Stimulated activated CD8-positive, alpha-beta memory T cell treated with anti-CD3 and anti-CD28 coated beads, Interleukin-2, amount 100 ng/mL, for 1 hour (primary cell): ENCODE data around the gene KDM5B.
"Not testable (repeated sequence)": the region's sequence is repeated elsewhere in the genome, so short reads cannot be mapped to it uniquely, and the experiment has no call there.

Experiments used
- DNase-seq, 2 donors: peaks; one replicate each; pipeline ENCODE4 v3.0.0-alpha.2; 2020; ENCODE audit warnings: low read depth in 2 of 2

KDM5B gene

GRCh38 chr1:202791077-202791747, 17.0 kb downstream of the KDM5B start:
- no peak for DNase-seq

DNA sequence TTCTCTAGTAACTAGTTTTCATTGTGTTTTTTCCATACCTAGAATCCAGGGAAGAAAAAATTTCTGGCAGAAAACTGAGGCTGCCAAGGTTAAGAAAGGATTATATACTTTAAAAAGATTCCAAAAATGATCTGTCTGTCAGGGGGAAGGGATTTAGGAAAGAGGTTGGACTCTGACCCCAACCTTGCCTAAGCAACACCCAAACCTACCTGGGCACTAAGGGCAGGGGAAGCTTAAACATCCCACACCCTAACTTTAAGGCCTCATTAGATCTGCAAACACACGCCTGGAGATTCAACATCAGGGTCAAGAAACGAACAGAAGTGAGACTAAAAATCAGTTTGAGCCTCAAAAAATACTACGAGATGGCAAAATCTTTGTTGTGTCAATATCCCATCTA, 19.4 kb downstream of the KDM5B start:
- DNase-seq, result no peak

DNA sequence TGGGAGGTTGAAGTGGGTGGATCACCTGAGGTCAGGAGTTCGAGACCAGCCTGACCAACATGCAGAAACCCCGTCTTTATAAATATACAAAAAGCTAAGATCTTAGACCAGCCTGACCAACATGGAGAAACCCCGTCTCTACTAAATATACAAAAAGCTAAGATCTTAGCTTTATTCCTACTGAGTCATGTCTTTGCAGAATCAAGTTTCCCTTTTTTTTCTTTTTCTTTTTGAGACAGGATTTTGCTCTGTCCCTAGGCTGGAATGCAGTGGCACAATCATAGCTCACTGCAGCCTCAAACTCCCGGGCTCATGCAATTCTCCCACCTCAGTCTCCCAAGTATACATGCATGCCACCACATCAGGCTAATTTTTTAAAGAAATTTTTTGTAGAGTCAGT, 21.4 kb downstream of the KDM5B start:
- no peak for DNase-seq

GRCh38 chr1:202781180-202781579, 27.0 kb downstream of the KDM5B start:
- DNase-seq, result no peak

DNA sequence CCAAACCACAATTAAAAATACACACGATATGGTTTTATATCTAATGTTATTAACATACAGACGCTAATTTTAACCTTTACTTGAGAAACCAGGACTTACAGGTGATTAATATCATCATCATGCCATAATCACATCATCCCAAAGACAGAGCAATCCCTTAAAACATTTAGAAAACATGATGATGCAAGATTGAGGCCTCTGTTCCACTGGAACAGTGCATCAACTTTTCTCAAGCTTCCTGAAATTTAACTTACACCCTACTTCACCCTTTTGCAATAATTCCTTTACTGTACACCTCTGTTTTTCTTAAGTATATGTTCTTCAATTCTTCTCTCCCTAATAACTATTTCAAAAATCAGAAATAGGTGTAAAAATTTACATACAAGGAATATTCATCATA, 38.1 kb downstream of the KDM5B start:
- no peak for DNase-seq

DNA sequence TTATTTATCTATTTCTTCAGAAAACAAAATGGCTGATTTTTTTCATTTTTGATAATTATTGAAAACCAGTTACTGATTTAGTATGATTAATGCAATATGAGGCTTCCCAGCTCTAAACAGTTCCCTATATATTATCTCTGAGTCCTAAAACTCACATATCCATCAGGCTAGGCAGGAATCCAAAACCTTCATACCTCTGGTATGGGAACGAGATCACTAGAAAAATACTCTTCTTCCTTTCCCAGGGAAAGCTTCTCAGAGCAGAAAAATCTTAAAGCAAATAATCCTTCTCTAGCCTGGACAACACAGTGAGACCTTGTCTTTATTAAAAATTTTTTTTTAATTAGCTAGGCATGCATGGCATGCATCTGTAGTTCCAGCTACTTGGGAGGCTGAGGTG, 42.5 kb downstream of the KDM5B start:
- DNase-seq, result no peak

GRCh38 chr1:202762019-202762418, 46.2 kb downstream of the KDM5B start:
- DNase-seq, result no peak

DNA sequence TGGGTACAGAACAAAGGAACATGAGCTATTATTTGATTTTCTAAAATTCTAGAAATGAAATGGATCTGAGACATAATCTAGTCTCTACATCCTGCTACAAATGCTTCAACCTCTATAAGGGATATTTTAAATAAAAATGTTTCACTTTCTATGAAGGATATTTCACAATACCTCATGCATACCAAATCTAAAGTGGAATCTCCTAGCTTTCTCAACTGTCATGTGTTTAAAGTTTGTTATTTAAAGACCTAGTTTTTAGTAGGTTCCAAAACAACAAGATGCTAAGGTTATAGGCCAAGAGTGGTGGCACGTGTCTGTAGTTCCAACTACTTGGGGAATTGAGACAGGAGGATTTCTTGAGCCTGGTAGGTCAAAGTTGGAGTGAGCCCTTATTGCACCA, 47.6 kb downstream of the KDM5B start:
- no peak for DNase-seq

DNA sequence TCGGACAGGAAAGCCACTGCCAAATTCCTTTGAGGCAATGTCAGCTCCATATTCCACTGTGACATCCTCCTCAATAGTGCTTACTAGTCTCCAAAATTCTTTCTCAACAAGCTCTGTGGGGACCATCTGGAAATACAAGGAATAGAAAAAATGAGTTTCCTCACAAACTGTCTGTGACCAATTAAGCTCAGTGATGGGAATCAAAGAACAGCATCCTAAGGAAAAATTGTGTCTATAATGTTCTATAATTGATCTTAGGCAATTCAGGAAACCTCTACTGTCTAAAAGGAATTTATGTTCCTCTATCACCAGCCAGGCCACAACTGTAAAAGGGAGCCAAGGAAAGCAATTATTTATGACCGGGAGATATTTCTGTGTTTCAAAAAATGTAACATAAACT, 51.8 kb downstream of the KDM5B start:
- no peak for DNase-seq

DNA sequence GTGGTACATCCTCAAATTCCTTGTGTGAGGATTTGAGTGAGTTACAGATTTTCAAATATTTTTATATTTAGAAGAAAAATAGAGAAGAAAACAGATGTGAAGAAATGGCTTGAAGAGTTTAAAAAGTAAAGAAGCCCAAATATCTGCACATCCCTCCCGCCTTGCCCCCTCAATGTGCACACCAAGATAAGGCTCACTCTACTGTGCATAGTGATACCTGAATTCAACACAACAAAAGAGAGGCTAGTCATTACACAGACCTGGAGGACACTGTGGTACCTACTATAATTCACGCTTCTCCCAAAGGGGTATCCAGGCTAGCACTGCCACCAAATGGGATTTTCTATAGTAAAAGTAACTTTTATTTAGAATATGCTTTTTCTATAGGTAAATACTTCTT, 53.9 kb downstream of the KDM5B start:
- DNase-seq, result no peak

DNA sequence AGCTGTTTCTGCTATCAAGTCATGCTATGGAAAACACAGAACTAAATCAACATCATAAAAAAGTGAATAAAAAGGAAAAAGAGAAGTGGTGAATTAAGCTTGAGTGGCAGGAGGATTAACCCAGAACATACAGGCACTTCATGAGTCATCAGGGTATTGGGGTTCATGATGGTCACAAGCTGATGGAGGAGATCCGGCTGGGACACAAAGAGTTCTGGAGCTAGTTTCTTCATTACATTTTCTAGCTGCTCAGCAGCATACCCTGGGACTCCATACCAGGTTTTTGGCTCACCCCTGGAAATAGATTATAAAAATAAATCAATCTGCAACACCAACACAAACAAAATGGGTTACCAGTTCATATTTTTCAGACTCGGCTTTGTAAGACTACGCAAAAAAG, 55.4 kb downstream of the KDM5B start:
- no peak for DNase-seq

DNA sequence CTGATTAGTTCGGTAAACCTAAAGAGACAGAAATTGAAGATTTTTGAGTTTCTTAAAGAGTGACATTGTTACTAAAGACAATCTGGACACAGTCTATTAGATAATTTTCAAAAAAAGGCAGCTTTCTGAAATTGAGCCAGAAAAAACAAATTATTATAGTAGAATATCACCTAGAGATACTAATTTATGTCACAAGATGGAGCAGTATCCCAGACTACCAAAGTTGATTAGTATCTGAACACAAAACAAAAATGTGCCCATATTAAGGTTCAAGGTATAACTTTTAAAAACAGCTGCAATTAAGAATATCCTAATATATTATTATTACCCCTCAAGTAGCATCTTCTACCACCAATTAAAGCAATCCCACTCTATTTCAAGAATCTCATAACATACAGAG, 57.5 kb downstream of the KDM5B start:
- DNase-seq, result no peak

- DNase-seq, result no peak
Measured at GRCh38 chr1:202750024-202750423, 58.2 kb downstream of the KDM5B start.

DNA sequence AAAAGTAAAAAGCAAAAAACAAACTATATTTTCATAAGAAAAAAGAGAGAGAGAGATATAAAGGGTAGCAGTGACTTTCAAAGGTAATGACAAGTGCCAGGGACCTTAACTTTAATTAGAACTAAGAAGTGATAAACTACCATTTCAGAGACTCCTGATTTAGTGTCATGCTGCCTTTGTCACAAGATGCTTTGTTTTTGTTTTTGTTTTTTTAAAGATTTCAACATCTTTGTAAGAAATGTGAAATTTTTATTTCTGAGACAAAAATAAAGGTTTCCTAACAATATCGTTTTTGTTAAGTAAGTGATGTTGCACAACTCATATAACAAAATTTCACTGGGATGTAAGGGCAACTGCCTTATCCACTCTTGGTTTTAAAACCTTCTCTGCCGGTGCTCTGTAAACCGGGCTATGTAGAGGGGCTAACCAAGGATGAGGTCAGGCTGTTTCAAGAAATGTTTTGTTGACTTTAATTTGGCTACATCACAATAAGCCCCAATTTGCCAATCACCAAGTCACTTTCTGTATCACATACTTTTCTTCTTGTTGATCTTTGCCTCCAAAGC, 62.8 kb downstream of the KDM5B start:
- DNase-seq, result no peak

DNA sequence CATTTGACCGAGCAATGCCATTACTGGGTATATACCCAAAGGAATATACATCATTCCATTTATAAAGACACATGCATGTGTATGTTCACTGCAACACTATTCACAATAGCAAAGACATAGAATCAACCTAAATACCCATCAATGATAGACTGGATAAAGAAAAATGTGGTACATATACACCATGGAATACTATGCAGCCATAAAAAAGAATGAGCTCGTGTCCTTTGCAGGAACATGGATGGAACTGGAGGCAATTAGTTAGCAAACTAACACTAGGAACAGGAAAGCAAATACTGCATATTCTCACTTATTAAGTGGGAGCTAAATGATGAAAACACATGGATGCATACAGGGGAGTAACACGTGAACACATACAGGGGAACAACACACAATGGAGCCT, 63.5 kb downstream of the KDM5B start:
- not testable (repeated sequence) for DNase-seq

GRCh38 chr1:202742496-202742895, 65.7 kb downstream of the KDM5B start:
- DNase-seq, result no peak

- DNase-seq, result no peak
Measured at GRCh38 chr1:202733251-202733650, 75.0 kb downstream of the KDM5B start.

- DNase-seq, result no peak
Measured at GRCh38 chr1:202728951-202729350, 79.3 kb downstream of the KDM5B start.

GRCh38 chr1:202725526-202725925, 82.7 kb downstream of the KDM5B start:
- DNase-seq, result no peak

- no peak for DNase-seq
Measured at GRCh38 chr1:202723708-202724107, 84.5 kb downstream of the KDM5B start.

GRCh38 chr1:202723046-202723445, 85.2 kb downstream of the KDM5B start:
- not testable (repeated sequence) for DNase-seq

GRCh38 chr1:202716654-202717053, 91.6 kb downstream of the KDM5B start:
- no peak for DNase-seq

DNA sequence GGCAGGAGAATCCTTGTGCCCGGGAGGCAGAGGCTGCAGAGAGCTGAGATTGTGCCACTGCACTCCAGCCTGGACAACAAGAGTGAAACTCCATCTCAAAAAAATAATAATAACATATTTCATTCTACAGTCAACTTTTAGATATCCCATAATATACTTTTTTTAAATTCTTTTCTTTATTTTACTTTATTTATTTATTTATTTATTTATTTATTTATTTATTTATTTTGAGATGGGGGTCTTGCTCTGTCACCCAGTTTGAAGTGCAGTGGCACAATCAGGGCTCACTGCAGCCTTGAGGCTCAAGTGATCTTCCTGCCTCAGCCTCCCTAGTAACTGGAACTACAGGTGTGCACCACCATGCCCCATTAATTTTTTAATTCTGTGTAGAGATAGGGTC, 94.0 kb downstream of the KDM5B start:
- not testable (repeated sequence) for DNase-seq

GRCh38 chr1:202713110-202713509, 95.1 kb downstream of the KDM5B start:
- no peak for DNase-seq
